Activated CD4-positive, alpha-beta T cell treated with anti-CD3 and anti-CD28 coated beads for 36 hours (primary cell): ENCODE results near the gene AGAP3. TPM values are rescaled to one million over a fixed set of nuclear protein-coding genes. Genes with fewer than 3 reads are reported as not detected.

Source experiments
- ATAC-seq: fragments of 200-7000 bp; cut with Tn5 transposase; one replicate; pipeline ENCODE4 v1.10.0; 2021; ENCODE audit warnings: mild to moderate bottlenecking, moderate library complexity
- CTCF ChIA-PET: fragments of 350-600 bp; sonication (Branson Sonifier 250); formaldehyde crosslinking; loops from one replicate; lab custom pipeline; 2021; ENCODE audit warnings: antibody characterized with exemption; lab: Charles Lee
- POLR2A ChIA-PET: fragments of 350-600 bp; sonication (Branson Sonifier 250); formaldehyde crosslinking; loops from one replicate; lab custom pipeline; 2021; ENCODE audit warnings: antibody characterized with exemption, inconsistent platforms; lab: Charles Lee
- DNase-seq: peaks from one replicate; pipeline ENCODE4 v3.0.0-alpha.2; 2020
- H3K27ac Mint-ChIP-seq: one replicate; pipeline ENCODE4 v1.8.0; 2021; ENCODE audit warnings: mixed read lengths
- H3K27me3 Mint-ChIP-seq: one replicate; pipeline ENCODE4 v1.8.0; 2021; ENCODE audit warnings: mixed read lengths
- H3K36me3 Mint-ChIP-seq: one replicate; pipeline ENCODE4 v1.8.0; 2021; ENCODE audit warnings: low read depth, mixed read lengths
- H3K4me1 Mint-ChIP-seq: one replicate; pipeline ENCODE4 v1.8.0; 2021; ENCODE audit warnings: mixed read lengths
- H3K4me3 Mint-ChIP-seq: one replicate; pipeline ENCODE4 v1.8.0; 2021; ENCODE audit warnings: mild to moderate bottlenecking, moderate library complexity, mixed read lengths
- H3K9me3 Mint-ChIP-seq: one replicate; pipeline ENCODE4 v1.8.0; 2021; ENCODE audit warnings: low read depth, mixed read lengths
- intact Hi-C, 2 experiments: fragments of 100-400 bp; cut with DNase I in 1 of 2; cut with micrococcal nuclease in 1 of 2; formaldehyde crosslinking; loops; one replicate each; pipeline versions ENCODE4 v1.14.2 to v1.15.1; 2022 to 2024; cut with DNase I, micrococcal nuclease
- total RNA-seq, 2 experiments: library from RNA; stranded (reverse); gene quantifications; one replicate each; pipeline ENCODE4 v1.2.3, GENCODE V29; 2021

The AGAP3 gene
- total RNA-seq, 2 experiments from 2014 or later = 29.4 to 33.2 TPM

GRCh38 chr7:151064993-151065392 lies 21.3 kb upstream of the AGAP3 start:
- peaks cover 12% of the 10 kb centered on the region for H3K4me1 Mint-ChIP-seq
- no peak for DNase-seq
- H3K27ac Mint-ChIP-seq = no peak overlapping the region
- intact Hi-C loops = no loop called here
- ATAC-seq = no peak
- ChIA-PET POLR2A (interaction anchor here (0.6 kb wide), 1 partner anchor 15 kb away, joined by 3 read pairs; no protein-coding TSS in a partner anchor), CTCF (interaction anchor here (1.1 kb wide), 1 partner anchor 45 kb away, joined by 3 read pairs; no protein-coding TSS in a partner anchor)
- no peaks in the 10 kb centered on the region for H3K27me3 Mint-ChIP-seq
- no peaks in the 10 kb centered on the region for H3K9me3 Mint-ChIP-seq
- peaks cover 17% of the 10 kb centered on the region for H3K36me3 Mint-ChIP-seq
- no peak overlapping the region for H3K4me3 Mint-ChIP-seq

GRCh38 chr7:151065516-151065915 lies 20.8 kb upstream of the AGAP3 start:
- ChIA-PET CTCF (interaction anchor here (1.5 kb wide), 1 partner anchor 45 kb away, joined by 3 read pairs; no protein-coding TSS in a partner anchor), POLR2A (interaction anchor here (0.6 kb wide), 1 partner anchor 15 kb away, joined by 3 read pairs; no protein-coding TSS in a partner anchor)
- H3K9me3 Mint-ChIP-seq = no peaks in the 10 kb centered on the region
- no peak overlapping the region for H3K4me3 Mint-ChIP-seq
- H3K36me3 Mint-ChIP-seq = peaks cover 18% of the 10 kb centered on the region
- DNase-seq (no peak), ATAC-seq (no peak)
- H3K4me1 Mint-ChIP-seq = peaks cover 12% of the 10 kb centered on the region
- intact Hi-C loops = no loop called here
- H3K27me3 Mint-ChIP-seq = no peaks in the 10 kb centered on the region
- H3K27ac Mint-ChIP-seq = no peak overlapping the region

GRCh38 chr7:151066273-151066974 lies 19.9 kb upstream of the AGAP3 start:
- no peaks in the 10 kb centered on the region for H3K9me3 Mint-ChIP-seq
- POLR2A ChIA-PET = no interaction called here
- no peak for DNase-seq
- H3K27ac Mint-ChIP-seq = no peak overlapping the region
- CTCF ChIA-PET = interaction anchor here (1.5 kb wide), 1 partner anchor 45 kb away, joined by 3 read pairs; no protein-coding TSS in a partner anchor
- no peaks in the 10 kb centered on the region for H3K27me3 Mint-ChIP-seq
- intact Hi-C loops = no loop called here
- peaks cover 21% of the 10 kb centered on the region for H3K36me3 Mint-ChIP-seq
- ATAC-seq = no peak
- no peak overlapping the region for H3K4me3 Mint-ChIP-seq
- peaks cover 5% of the 10 kb centered on the region for H3K4me1 Mint-ChIP-seq

GRCh38 chr7:151068069-151068773 lies 18.1 kb upstream of the AGAP3 start:
- Mint-ChIP-seq H3K4me1 (no peaks in the 10 kb centered on the region), H3K4me3 (no peak overlapping the region), H3K27ac (no peak overlapping the region), H3K27me3 (no peaks in the 10 kb centered on the region), H3K9me3 (no peaks in the 10 kb centered on the region), H3K36me3 (peaks cover 24% of the 10 kb centered on the region)
- ChIA-PET CTCF (interaction anchor here (0.6 to 1.7 kb wide), 3 partner anchors 24 to 124 kb away, joined by 3 to 4 read pairs (median 4); no protein-coding TSS in a partner anchor), POLR2A (no interaction called here)
- ATAC-seq = no peak
- intact Hi-C loops = no loop called here
- DNase-seq = no peak

- DNase-seq (no peak), ATAC-seq (no peak)
- no peak overlapping the region for H3K4me3 Mint-ChIP-seq
- CTCF ChIA-PET = no interaction called here
- POLR2A ChIA-PET = no interaction called here
- H3K36me3 Mint-ChIP-seq = peaks cover 22% of the 10 kb centered on the region
- no peaks in the 10 kb centered on the region for H3K9me3 Mint-ChIP-seq
- H3K27me3 Mint-ChIP-seq = no peaks in the 10 kb centered on the region
- no peak overlapping the region for H3K27ac Mint-ChIP-seq
- H3K4me1 Mint-ChIP-seq = no peaks in the 10 kb centered on the region
- intact Hi-C loops = no loop called here
These were observed 16.3 kb upstream of the AGAP3 start for GRCh38 chr7:151069841-151070573.

- CTCF ChIA-PET = no interaction called here
- no peak for DNase-seq
- intact Hi-C loops = no loop called here
- Mint-ChIP-seq H3K9me3 (no peaks in the 10 kb centered on the region), H3K4me1 (no peaks in the 10 kb centered on the region), H3K27me3 (no peaks in the 10 kb centered on the region), H3K4me3 (no peak overlapping the region), H3K27ac (no peak overlapping the region), H3K36me3 (peaks cover 22% of the 10 kb centered on the region)
- POLR2A ChIA-PET = no interaction called here
- no peak for ATAC-seq
These were observed 15.7 kb upstream of the AGAP3 start for GRCh38 chr7:151070574-151070960.

- CTCF ChIA-PET = no interaction called here
- H3K9me3 Mint-ChIP-seq = no peaks in the 10 kb centered on the region
- DNase-seq (no peak), ATAC-seq (no peak)
- no peaks in the 10 kb centered on the region for H3K27me3 Mint-ChIP-seq
- no peaks in the 10 kb centered on the region for H3K4me1 Mint-ChIP-seq
- intact Hi-C loops = no loop called here
- no peak overlapping the region for H3K27ac Mint-ChIP-seq
- no peak overlapping the region for H3K4me3 Mint-ChIP-seq
- H3K36me3 Mint-ChIP-seq = peaks cover 21% of the 10 kb centered on the region
- POLR2A ChIA-PET = interaction anchor here (0.5 kb wide), 1 partner anchor 451 kb away, joined by 10 read pairs; no protein-coding TSS in a partner anchor
These were observed 15.0 kb upstream of the AGAP3 start for GRCh38 chr7:151071032-151071866.

GRCh38 chr7:151073990-151074389 lies 12.3 kb upstream of the AGAP3 start:
- POLR2A ChIA-PET = interaction anchor here (0.6 kb wide), 1 partner anchor 52 kb away, joined by 3 read pairs; no protein-coding TSS in a partner anchor
- Mint-ChIP-seq H3K9me3 (no peaks in the 10 kb centered on the region), H3K4me1 (peaks cover 10% of the 10 kb centered on the region), H3K27ac (no peak overlapping the region), H3K36me3 (peaks cover 25% of the 10 kb centered on the region), H3K4me3 (no peak overlapping the region), H3K27me3 (no peaks in the 10 kb centered on the region)
- intact Hi-C loops = no loop called here
- ATAC-seq (no peak), DNase-seq (no peak)
- CTCF ChIA-PET = interaction anchor here (0.7 kb wide), 1 partner anchor 111 kb away, joined by 3 read pairs; no protein-coding TSS in a partner anchor

GRCh38 chr7:151074817-151075661 lies 11.2 kb upstream of the AGAP3 start:
- ChIA-PET POLR2A (no interaction called here), CTCF (no interaction called here)
- DNase-seq (no peak), ATAC-seq (no peak)
- H3K36me3 Mint-ChIP-seq = peaks cover 26% of the 10 kb centered on the region
- no peaks in the 10 kb centered on the region for H3K9me3 Mint-ChIP-seq
- H3K4me3 Mint-ChIP-seq = no peak overlapping the region
- intact Hi-C loops = no loop called here
- no peaks in the 10 kb centered on the region for H3K27me3 Mint-ChIP-seq
- peaks cover 19% of the 10 kb centered on the region for H3K4me1 Mint-ChIP-seq
- H3K27ac Mint-ChIP-seq = peak overlapping the region; percentile 25

GRCh38 chr7:151075662-151075971 lies 10.7 kb upstream of the AGAP3 start:
- Mint-ChIP-seq H3K36me3 (peaks cover 24% of the 10 kb centered on the region), H3K9me3 (no peaks in the 10 kb centered on the region), H3K27me3 (no peaks in the 10 kb centered on the region), H3K4me3 (no peak overlapping the region), H3K27ac (peak overlapping the region; percentile 25), H3K4me1 (peaks cover 19% of the 10 kb centered on the region)
- ATAC-seq (no peak), DNase-seq (no peak)
- POLR2A ChIA-PET = no interaction called here
- CTCF ChIA-PET = interaction anchor here (1.2 kb wide), 1 partner anchor 15 kb away, joined by 3 read pairs; no protein-coding TSS in a partner anchor
- intact Hi-C loops = no loop called here
